Cerebellar nuclear complex (tissue), 1 donor: ENCODE data around the gene SMARCC1.

Source experiments
- DNase-seq, 2 experiments: peaks; one replicate each; lab custom pipeline; 2025; lab: John Stamatoyannopoulos, UW

Gene SMARCC1

GRCh38 chr3:47701388-47701787 is 80.3 kb downstream of the SMARCC1 start:
- no peak for DNase-seq

GRCh38 chr3:47692158-47692557 is 89.5 kb downstream of the SMARCC1 start:
- DNase-seq, result no peak

GRCh38 chr3:47688488-47688887 is 93.2 kb downstream of the SMARCC1 start:
- no peak for DNase-seq

GRCh38 chr3:47685037-47685436 is 96.7 kb downstream of the SMARCC1 start:
- no peak for DNase-seq

GRCh38 chr3:47681016-47681415 is 100.7 kb downstream of the SMARCC1 start:
- no peak for DNase-seq

- no peak for DNase-seq
Measured at GRCh38 chr3:47678446-47679338, 103.0 kb downstream of the SMARCC1 start.

- DNase-seq, result no peak
Measured at GRCh38 chr3:47669026-47669749, 112.5 kb downstream of the SMARCC1 start.

GRCh38 chr3:47666118-47666517 is 115.6 kb downstream of the SMARCC1 start:
- DNase-seq, result no peak

- no peak for DNase-seq
Measured at GRCh38 chr3:47664519-47664918, 117.2 kb downstream of the SMARCC1 start.

GRCh38 chr3:47663630-47664240 is 118.0 kb downstream of the SMARCC1 start:
- DNase-seq, result no peak

- no peak for DNase-seq
Measured at GRCh38 chr3:47661121-47661752, 120.5 kb downstream of the SMARCC1 start.

- DNase-seq, result no peak
Measured at GRCh38 chr3:47658444-47658843, 123.2 kb downstream of the SMARCC1 start.

- no peak for DNase-seq
Measured at GRCh38 chr3:47652142-47652541, 129.6 kb downstream of the SMARCC1 start.

GRCh38 chr3:47650294-47650693 is 131.4 kb downstream of the SMARCC1 start:
- DNase-seq, result no peak

GRCh38 chr3:47647550-47647949 is 134.1 kb downstream of the SMARCC1 start:
- DNase-seq, result no peak

GRCh38 chr3:47646362-47646761 is 135.3 kb downstream of the SMARCC1 start:
- DNase-seq, result no peak

- DNase-seq, result no peak
Measured at GRCh38 chr3:47645551-47645950, 136.1 kb downstream of the SMARCC1 start.

- no peak for DNase-seq
Measured at GRCh38 chr3:47643092-47643491, 138.6 kb downstream of the SMARCC1 start.

- DNase-seq, result no peak
Measured at GRCh38 chr3:47641739-47642138, 140.0 kb downstream of the SMARCC1 start.

GRCh38 chr3:47636921-47637320 is 144.8 kb downstream of the SMARCC1 start:
- DNase-seq, result no peak

- DNase-seq, result no peak
Measured at GRCh38 chr3:47636225-47636624, 145.5 kb downstream of the SMARCC1 start.

GRCh38 chr3:47635536-47635935 is 146.2 kb downstream of the SMARCC1 start:
- no peak for DNase-seq
